Fibroblast of skin of scalp (primary cell): ENCODE results near the gene ATOH8.
"Not testable (repeated sequence)": the region's sequence is repeated elsewhere in the genome, so short reads cannot be mapped to it uniquely, and the experiment has no call there.

Experiments
- DNase-seq: peaks from one replicate; pipeline ENCODE4 v3.0.0-alpha.2; 2013

ATOH8 gene

GRCh38 chr2:85828725-85829124, 74.9 kb downstream of the ATOH8 start:
- peak; percentile 65 for DNase-seq

GRCh38 chr2:85829394-85829793, 75.6 kb downstream of the ATOH8 start:
- not testable (repeated sequence) for DNase-seq

- no peak for DNase-seq
These were observed 76.9 kb downstream of the ATOH8 start for GRCh38 chr2:85830645-85831044.

GRCh38 chr2:85831735-85832134, 77.9 kb downstream of the ATOH8 start:
- DNase-seq, result no peak

GRCh38 chr2:85834466-85834865, 80.7 kb downstream of the ATOH8 start:
- DNase-seq, result peak; percentile 47
